Skeletal muscle cell (primary cell): ENCODE measurements around the gene ASPSCR1.

Source experiments
- DNase-seq: peaks from one replicate; pipeline ENCODE4 v3.0.0-alpha.2; 2010; ENCODE audit warnings: low read depth
- H3K4me3 ChIP-seq: 2 replicates; pipeline ENCODE4 v1.5.1; 2011; ENCODE audit warnings: low read depth, mild to moderate bottlenecking, control low read depth, low read length, moderate library complexity

Gene ASPSCR1

DNA sequence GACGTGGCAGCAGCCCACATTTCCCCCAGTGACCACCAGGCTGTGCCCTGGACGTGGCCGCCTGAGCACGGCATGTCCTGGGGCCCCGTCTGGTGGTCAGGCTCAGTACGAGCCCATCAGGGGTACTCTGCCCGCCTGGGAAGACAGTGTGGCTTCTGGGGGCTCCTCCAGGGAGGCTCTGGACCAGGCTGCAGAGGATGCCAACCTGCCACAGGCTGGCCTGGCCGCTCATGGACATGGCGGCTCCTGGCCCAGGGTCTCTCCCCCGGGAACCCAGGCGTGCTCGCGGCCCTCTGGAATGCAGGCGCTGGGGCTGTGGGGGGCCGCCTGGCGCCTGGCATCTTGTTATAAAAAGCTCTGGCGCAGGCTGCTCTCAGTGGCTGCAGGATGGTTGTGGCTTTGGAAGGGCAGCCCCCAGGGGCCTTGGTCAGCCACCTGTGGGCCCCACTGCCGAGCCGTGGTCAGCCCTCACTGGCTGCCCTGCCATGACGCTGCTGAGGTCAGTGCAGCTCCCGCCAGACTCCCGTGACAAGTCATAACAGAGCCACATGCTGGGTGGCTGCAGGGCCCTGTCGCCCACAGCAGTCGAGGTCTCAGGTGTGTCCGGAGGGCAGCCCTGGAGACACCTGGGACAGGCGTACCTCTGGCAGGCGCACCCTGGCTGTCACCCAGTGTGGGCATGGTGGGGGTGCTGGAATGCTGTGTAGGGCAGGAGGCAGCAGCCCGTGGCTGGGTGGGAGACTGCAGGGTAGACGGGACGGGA lies 30.2 kb downstream of the ASPSCR1 start:
- DNase-seq, result no peak

DNA sequence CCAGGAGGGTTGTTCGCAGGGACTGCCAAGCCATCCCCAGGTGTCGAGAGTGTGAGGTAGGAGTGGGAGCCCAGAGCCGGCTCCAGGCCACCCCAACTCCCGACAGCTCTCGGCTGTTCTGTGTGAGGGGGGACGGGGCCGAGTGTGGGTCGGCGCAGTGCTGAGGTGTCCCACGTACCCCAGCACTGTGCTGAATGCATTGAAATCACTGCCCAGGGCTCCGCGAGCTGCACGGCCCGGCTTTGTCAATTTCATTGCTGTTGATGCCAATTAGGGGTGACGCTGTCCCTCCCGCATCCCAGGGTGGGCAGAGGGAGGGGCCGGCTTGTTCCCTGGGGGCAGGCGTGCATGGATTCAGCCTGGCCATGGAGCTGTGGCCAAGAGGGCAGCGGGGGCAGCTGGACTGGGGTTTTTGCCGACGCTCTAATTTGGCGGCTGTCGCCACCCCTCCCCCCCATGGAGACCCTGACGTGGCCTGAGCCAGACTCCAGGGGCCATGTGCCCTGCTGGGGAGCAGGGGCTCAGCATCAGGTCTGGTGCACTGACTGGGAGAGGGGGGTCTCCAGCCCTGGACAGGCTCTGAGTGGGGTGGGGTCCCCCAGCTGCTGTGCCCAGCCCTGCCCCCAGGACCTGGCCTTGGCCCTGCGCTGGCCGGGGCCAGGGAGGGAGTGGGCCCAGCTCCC lies 31.0 kb downstream of the ASPSCR1 start:
- no peak for DNase-seq
- no peak overlapping the region for H3K4me3 ChIP-seq

More for the DNA sequence above, 30.2 kb downstream of the ASPSCR1 start:
- no peak overlapping the region for H3K4me3 ChIP-seq

DNA sequence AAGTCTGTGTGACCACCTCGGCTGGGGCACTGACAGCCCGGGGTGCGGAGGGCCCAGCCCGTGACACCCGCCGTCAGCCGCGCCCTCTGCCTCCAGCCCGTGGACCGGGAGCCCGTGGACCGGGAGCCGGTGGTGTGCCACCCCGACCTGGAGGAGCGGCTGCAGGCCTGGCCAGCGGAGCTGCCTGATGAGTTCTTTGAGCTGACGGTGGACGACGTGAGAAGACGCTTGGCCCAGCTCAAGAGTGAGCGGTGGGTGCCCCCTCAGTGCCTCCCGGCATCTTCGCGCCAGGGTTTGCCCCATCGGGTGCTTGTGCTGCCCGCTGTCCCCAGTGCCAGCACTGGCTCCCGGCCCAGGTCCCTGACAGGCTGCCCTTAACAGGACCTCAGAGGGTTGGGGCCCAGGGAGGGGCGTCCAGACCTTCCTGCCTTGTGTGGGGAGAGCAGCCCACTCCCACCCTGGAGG lies 31.5 kb downstream of the ASPSCR1 start:
- no peak overlapping the region for H3K4me3 ChIP-seq
- no peak for DNase-seq

DNA sequence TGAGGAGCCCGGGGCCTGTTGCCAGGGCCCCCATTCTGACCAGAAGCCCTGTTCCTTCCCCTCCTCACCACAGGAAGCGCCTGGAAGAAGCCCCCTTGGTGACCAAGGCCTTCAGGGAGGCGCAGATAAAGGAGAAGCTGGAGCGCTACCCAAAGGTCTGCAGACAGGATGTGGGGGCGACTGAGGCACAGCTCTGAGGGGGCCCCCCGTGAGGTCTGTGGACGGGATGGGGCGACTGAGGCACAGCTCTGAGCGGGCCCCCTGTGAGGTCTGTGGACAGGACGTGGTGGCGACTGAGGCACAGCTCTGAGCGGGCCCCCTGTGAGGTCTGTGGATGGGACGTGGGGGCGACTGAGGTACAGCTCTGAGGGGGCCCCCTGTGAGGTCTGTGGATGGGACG lies 32.0 kb downstream of the ASPSCR1 start:
- DNase-seq, result no peak
- no peak overlapping the region for H3K4me3 ChIP-seq

DNA sequence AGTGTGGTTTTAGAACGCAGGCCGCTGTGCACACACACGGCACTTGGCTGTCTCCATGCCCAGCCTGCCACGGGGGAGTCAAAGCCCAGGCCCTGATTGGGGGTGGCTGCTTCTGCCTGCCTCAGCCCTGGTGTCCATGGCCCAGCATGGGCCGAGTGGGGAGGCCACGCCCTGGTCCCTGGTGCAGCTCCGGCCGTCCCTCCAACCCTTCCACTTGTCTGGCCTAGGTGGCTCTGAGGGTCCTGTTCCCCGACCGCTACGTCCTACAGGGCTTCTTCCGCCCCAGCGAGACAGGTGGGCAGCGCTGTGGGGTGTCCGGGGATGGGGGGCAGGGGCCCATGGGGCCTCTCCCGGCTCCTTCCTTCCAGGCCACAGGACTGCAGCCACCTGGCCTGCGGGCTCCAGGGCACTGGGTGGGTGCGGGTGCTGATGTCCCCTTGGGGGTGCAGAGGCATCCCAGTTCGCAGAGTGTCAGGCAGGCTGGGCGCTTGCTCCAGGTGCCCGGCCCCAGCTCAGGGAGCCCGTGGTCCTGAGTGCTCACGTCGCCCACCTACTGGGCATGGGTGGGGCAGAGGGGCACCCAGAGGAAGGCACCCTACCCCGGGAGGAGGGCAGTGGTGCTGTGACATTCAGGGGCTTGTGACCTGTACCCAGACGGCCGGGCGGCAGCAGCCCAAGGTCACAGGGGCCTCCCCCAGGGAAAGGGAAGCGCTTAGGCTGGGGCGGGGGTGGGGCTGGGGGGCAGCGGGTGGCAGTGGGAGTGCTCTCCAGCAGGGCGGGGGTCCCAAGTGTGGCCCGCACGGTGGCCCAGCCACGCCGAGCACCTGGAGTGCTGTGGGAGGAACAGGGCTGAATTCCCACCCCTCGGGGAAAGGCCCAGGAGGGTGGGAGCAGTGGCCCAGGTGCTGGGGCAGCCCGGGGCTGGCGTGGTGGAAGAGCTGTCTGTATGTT lies 33.4 kb downstream of the ASPSCR1 start:
- H3K4me3 ChIP-seq, result no peak overlapping the region
- DNase-seq, result no peak

DNA sequence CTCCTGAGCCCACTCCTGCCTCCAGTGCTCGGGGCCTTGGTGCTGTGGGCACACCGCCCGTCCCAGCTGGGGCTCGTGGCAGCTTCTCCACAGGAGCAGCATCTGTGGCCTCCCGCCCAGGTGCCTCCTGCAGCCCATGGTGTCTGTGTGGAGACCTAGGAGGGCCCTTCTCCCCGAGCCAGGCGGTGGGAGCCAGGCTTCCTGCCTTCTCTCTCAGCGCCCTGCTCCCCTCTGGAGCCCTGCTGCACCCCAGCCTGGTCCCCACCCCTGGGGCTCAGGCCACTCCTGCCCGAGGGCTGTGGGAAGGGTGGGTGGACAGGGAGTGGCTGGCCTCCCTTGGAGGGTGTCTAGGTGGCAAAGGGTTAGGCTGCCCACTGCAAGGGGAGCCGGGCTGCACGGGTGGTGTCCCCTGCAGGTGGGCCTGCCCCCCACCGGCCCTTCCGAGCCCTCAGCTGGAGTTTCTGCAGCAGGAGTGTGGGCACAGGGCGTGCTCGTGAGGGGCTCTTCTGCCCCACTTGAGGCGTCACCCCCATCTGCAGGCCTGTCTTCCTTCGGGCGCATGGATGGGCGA lies 34.3 kb downstream of the ASPSCR1 start:
- DNase-seq, result no peak
- H3K4me3 ChIP-seq, result no peak overlapping the region

DNA sequence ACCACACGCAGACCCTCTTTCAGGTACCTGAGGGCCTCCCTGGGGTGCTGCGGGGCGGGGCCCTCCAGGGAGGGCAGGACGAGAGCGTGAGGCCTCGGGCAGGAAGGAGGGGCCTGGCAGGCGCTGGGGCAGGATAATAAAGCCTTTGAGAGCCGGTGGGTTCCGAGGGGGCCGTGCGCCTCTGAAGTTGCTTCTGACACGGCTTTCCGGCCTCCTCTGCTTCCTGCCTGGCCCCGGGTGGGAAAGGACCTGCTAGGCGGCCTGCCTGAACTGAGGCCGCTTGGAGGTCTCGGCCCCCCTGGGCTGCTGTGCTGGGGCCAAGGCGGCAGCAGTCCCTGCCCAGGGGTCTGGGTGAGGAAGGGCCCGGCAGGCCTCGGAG lies 34.8 kb downstream of the ASPSCR1 start:
- no peak overlapping the region for H3K4me3 ChIP-seq
- no peak for DNase-seq

DNA sequence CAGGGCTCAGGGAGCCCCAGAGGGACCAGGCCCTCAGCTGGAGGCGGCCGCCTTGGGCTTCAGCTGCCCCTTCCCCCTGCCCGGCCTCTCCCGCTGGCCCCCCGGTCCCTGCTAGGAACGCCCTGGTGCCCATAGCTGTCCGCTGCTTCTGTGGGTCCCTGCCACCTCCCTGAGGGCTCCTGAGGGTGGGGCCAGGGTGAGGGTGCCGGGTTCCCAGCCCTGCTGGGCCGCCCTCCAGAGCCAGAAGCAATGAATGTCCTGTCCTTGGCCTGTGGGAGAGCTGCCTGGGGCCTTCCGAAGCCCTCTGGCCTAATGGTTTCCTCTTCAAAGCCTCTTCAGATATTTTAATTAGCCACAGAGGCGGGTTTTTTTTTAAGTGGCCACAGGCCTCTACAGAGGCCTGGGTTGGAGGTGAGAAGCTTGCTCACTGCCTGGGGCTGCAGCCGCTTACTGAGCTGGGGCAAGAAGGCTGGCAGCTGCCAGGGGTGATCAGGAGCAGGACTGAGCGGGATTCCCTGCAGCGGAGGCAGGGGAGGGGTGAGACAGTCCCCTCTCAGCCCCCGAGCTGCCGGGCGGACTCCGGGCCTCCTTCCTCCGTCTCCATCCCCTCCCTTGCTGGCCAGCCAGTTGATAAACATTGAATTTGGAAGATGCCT lies 35.3 kb downstream of the ASPSCR1 start:
- no peak for DNase-seq

DNA sequence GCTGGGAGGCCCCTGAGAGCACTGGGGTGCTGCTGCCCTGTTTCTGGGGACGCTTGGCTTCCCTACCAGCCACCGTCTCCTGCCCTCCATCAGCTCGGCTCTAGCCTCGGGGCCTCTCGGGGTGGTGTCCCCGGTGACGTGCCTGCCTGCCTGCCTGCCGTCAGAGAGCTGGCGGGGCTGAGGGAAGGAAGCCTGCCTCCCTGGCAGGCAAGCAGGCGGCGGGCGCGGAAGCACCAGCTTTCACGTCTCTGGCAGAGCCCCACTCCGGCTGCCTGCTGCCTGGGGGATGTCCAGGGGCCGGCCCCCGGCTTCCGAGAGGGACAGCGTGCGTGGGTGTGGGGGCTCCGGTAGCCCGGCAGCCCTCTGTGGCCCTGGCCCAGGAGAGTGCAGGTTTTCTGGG lies 35.9 kb downstream of the ASPSCR1 start:
- no peak for DNase-seq
- no peak overlapping the region for H3K4me3 ChIP-seq

More for the DNA sequence above, 35.3 kb downstream of the ASPSCR1 start:
- no peak overlapping the region for H3K4me3 ChIP-seq

DNA sequence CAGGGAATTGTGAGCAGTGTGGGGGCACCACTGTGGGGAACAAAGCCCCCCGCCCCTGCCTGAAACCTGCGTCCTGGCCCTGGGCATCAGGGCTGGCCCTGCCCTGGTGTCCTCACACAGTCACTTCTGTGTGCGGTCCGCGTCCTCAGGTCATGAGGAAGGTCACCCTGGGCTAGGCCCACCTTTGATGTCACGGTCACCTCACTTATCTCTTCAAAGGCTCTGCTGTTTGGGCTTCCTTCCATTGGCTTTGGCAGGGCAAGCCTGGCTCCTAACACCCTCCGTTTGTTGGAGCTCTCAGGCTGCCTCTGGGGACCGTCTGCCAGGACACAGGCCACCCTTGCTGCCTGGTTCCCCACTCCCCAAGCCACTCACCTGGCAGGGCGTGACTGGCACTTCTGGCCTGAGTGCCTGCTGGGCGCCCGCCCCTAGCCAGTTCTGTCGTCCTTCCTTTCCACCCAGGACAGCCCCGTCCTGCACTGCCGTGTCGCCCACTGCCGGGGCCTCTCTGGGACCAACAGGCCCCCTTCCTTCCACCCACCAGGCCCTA lies 36.4 kb downstream of the ASPSCR1 start:
- DNase-seq, result no peak

DNA sequence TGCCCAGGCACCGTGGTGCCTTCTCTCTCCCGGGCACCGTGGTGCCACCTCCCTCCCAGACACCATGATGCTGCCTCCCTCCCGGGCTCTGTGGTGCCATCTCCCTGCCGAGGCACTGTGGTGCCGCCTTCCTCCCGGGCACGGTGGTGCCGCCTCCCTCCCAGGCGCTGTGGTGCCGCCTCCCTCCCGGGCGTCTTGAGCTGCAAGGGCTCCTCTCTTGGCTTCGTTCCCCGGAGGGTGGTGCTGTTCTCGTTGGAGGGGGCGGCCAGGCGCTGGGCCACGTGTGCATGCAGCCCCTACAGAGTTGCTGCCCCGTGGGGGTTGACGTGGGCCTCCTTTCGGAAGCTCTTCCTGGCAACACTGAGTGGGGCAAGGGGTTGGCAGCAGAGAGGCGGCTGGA lies 37.0 kb downstream of the ASPSCR1 start:
- no peak for DNase-seq
- H3K4me3 ChIP-seq, result no peak overlapping the region

More for the DNA sequence above, 36.4 kb downstream of the ASPSCR1 start:
- no peak overlapping the region for H3K4me3 ChIP-seq

DNA sequence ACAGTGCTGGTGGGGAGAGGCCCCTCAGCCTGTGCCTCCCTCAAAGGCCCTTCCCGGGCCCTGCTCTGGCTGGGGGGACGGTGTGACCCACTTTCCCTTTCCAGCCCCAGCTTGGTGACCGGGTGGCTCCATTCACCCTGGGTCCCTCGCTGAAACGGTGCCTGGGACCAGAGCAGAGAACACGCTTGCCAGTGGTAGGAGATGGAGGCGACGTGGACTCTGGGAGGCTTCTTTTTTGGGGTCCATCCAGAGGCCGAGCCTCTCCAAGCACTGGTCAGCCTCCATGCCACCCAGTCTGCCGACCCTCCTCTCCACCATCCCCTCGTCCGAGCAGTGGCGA lies 37.5 kb downstream of the ASPSCR1 start:
- H3K4me3 ChIP-seq, result no peak overlapping the region
- DNase-seq, result no peak

DNA sequence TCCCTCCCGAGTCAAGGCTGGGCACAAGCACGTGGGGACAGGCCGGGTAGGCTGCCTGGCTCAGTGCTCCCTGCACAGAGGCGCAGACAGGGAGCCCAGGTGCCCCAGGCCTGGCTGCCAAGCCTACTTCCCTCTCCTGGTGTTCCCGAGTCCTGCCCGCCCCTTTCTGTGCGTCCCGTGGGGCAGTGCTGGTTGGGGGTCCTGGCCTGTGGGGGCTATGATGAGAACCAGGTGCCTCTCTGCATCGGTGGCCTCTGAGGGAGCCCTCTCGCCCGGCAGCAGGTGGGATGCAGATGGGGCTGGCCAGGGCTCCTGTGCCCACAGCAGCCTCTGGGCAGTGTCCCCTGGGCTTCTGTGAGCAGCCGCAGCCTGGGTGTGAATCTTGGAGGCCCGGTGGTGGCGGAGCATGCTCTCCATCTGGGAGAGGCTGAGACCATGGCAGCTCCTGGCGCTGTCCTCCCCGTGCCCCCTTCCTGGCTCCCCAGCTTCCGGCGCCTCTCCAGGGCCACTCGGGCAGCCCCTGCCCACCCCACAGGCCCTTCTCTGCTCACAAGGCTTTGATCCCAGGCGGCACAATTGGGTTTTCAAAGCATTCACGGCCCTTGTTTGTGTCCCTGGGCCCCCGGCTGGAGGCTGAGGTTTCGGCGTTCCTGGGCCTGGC lies 38.0 kb downstream of the ASPSCR1 start:
- no peak for DNase-seq
- H3K4me3 ChIP-seq, result no peak overlapping the region

DNA sequence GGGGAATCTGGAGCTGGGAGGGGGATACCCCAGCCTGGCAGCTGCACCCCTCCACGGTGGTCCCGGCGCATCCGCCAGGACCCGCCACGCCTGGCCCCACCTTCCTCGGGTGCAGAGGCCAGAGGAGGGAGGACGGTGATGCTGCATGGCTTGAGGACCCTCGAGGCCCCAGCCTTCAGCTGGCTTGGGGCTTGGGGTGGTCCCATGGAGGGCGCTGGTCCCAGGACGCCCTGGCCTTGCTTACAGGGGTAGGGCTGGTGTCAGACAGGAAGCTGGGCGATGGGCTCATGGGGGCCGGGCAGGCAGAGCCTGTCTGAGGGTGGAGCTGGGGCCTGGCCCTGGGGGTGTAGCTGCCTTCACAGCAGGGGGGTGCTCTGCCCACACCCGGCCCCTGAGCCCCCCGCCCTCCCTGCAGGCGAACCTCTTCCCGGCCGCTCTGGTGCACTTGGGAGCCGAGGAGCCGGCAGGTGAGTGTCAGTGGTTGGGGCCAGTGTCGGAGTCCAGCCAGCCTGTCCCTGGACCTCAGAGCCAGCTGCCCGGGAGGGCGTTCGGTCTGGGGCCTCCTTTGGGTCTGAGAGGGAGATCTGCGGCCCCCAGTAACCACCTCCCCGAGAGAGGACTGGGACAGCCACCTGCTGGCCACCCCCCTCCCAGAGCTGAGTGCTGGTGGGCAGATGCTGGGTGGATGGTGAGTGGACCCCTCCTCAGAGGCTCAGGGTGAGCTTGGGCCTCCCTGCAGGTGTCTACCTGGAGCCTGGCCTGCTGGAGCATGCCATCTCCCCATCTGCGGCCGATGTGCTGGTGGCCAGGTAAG lies 38.8 kb downstream of the ASPSCR1 start:
- H3K4me3 ChIP-seq, result no peak overlapping the region
- no peak for DNase-seq

DNA sequence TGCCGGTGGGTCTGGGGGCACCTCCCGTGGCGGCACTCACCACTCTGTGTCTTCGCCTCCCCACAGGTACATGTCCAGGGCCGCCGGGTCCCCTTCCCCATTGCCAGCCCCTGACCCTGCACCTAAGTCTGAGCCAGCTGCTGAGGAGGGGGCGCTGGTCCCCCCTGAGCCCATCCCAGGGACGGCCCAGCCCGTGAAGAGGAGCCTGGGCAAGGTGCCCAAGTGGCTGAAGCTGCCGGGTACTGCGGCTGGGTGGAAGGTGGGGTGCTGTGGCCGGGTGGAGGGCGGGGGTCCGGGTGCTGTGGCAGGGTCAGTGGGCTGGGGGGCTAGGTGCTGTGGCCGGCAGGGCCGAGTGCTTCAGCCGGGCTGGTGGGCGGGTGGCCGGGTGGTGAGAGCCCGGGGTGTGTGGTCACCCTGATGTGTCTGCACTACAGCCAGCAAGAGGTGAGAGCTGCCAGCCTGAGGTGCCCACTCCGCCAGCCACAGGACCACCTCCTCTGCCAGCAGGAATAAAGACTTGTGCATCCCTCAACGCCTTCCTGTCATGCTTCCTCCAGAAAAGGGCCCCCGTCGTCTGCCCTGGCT lies 39.5 kb downstream of the ASPSCR1 start:
- no peak for DNase-seq
- no peak overlapping the region for H3K4me3 ChIP-seq

DNA sequence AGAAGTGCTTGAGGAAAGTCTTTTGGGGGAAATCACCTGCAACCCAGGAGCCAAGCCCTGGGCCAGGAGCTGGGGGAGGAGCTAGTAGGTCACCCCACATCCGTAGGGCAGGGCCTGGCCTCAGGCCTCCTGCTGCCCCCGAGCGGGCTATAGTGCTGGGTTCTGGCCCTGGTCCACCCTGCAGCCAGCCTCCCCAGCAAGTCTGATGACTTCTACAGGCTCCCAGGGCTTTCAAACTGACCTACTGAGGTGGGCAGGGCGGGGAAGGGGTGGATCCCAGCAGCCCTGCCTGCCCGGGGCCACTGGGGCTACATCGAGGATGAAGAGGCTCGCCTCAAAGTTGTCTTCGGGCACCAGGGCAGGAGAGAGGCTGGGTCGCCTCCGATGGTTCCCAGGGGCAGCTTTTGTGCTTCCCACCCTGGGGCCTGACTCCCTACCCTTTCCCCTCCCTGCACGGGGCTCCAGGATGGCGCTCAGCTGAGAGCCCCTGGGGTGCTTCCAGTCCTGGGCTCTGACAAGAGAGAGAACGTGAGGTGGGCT lies 40.3 kb downstream of the ASPSCR1 start:
- H3K4me3 ChIP-seq, result no peak overlapping the region
- DNase-seq, result no peak
